Hepatocyte (in vitro differentiated cells): ENCODE measurements around the gene DIAPH2.

Source experiments
- EZH2 ChIP-seq: fragments of 200-600 bp; sonication (generic); IDR thresholded peaks from 2 replicates; pipeline ENCODE4 v1.6.1; 2016; ENCODE audit warnings: antibody characterized with exemption, mild to moderate bottlenecking, borderline replicate concordance
- TF ChIP-seq, protein P1 (sequence below): fragments of 200-600 bp; sonication (generic); IDR thresholded peaks from 2 replicates; pipeline ENCODE4 v1.5.1; 2016; ENCODE audit warnings: antibody characterized with exemption, mild to moderate bottlenecking; ENCODE audit not compliant: poor library complexity

GRCh38 chrX:97155816-97156215 is 471.2 kb downstream of the DIAPH2 start:
- TF ChIP-seq, protein P1, sequence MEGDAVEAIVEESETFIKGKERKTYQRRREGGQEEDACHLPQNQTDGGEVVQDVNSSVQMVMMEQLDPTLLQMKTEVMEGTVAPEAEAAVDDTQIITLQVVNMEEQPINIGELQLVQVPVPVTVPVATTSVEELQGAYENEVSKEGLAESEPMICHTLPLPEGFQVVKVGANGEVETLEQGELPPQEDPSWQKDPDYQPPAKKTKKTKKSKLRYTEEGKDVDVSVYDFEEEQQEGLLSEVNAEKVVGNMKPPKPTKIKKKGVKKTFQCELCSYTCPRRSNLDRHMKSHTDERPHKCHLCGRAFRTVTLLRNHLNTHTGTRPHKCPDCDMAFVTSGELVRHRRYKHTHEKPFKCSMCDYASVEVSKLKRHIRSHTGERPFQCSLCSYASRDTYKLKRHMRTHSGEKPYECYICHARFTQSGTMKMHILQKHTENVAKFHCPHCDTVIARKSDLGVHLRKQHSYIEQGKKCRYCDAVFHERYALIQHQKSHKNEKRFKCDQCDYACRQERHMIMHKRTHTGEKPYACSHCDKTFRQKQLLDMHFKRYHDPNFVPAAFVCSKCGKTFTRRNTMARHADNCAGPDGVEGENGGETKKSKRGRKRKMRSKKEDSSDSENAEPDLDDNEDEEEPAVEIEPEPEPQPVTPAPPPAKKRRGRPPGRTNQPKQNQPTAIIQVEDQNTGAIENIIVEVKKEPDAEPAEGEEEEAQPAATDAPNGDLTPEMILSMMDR = no peak
- TF ChIP-seq EZH2 = no peak
